H9 (cell line): ENCODE measurements around the gene ANKRD55. TPM values are rescaled to one million over a fixed set of nuclear protein-coding genes. Genes with fewer than 3 reads are reported as not detected.
"Not testable (repeated sequence)": the region's sequence is repeated elsewhere in the genome, so short reads cannot be mapped to it uniquely, and the experiment has no call there.

Experiments
- DNase-seq: peaks from one replicate; pipeline ENCODE4 v3.0.0-alpha.2; 2017
- H2AFZ ChIP-seq: one replicate; pipeline ENCODE4 v1.6.1; 2013; ENCODE audit warnings: mild to moderate bottlenecking, low read length, control low read depth, moderate library complexity
- H2AK5ac ChIP-seq: 2 replicates; pipeline ENCODE4 v1.6.1; 2013; ENCODE audit warnings: low read length, control low read depth, mixed read lengths; ENCODE audit not compliant: insufficient read length
- H2BK120ac ChIP-seq: one replicate; pipeline ENCODE4 v1.6.1; 2013; ENCODE audit warnings: low read depth, mild to moderate bottlenecking, low read length, control low read depth, inconsistent platforms; ENCODE audit not compliant: poor library complexity, severe bottlenecking
- H2BK12ac ChIP-seq: 2 replicates; pipeline ENCODE4 v1.6.1; 2013; ENCODE audit warnings: low read length, control low read depth, mixed read lengths, low read depth; ENCODE audit not compliant: insufficient read length
- H2BK15ac ChIP-seq: 2 replicates; pipeline ENCODE4 v1.6.1; 2013; ENCODE audit warnings: low read depth, low read length, control low read depth
- H2BK20ac ChIP-seq: one replicate; pipeline ENCODE4 v1.6.1; 2013; ENCODE audit warnings: low read depth, mild to moderate bottlenecking, low read length, control low read depth, inconsistent platforms; ENCODE audit not compliant: poor library complexity, severe bottlenecking
- H2BK5ac ChIP-seq: 2 replicates; pipeline ENCODE4 v1.6.1; 2013; ENCODE audit warnings: low read length, control low read depth, mixed read lengths; ENCODE audit not compliant: insufficient read length
- H3K14ac ChIP-seq: 2 replicates; pipeline ENCODE4 v1.6.1; 2013; ENCODE audit warnings: low read length, control low read depth; ENCODE audit not compliant: insufficient read depth
- H3K18ac ChIP-seq: 2 replicates; pipeline ENCODE4 v1.6.1; 2013; ENCODE audit warnings: low read depth, mild to moderate bottlenecking, mixed read lengths, low read length, control low read depth; ENCODE audit not compliant: insufficient read length
- H3K23ac ChIP-seq: 2 replicates; pipeline ENCODE4 v1.6.1; 2013; ENCODE audit warnings: low read length, control low read depth, mixed read lengths, low read depth; ENCODE audit not compliant: insufficient read length
- H3K23me2 ChIP-seq: 2 replicates; pipeline ENCODE4 v1.6.1; 2013; ENCODE audit warnings: low read depth, mild to moderate bottlenecking, mixed read lengths, low read length, control low read depth; ENCODE audit not compliant: insufficient read length, poor library complexity, severe bottlenecking
- H3K27ac ChIP-seq: 2 replicates; pipeline ENCODE4 v1.5.1; 2013; ENCODE audit warnings: low read length, control low read depth, mixed read lengths, low read depth; ENCODE audit not compliant: insufficient read length
- H3K27me3 ChIP-seq: 2 replicates; pipeline ENCODE4 v1.6.1; 2013; ENCODE audit warnings: low read length, control low read depth, inconsistent platforms; ENCODE audit not compliant: insufficient read depth
- H3K4ac ChIP-seq: 2 replicates; pipeline ENCODE4 v1.6.1; 2013; ENCODE audit warnings: low read depth, mild to moderate bottlenecking, control low read depth, inconsistent platforms, low read length, moderate library complexity
- H3K4me1 ChIP-seq: 2 replicates; pipeline ENCODE4 v1.6.1; 2013; ENCODE audit warnings: low read length, control low read depth, inconsistent platforms; ENCODE audit not compliant: insufficient read depth
- H3K4me2 ChIP-seq: 2 replicates; pipeline ENCODE4 v1.6.1; 2013; ENCODE audit warnings: low read length, control low read depth, mixed read lengths; ENCODE audit not compliant: insufficient read length, insufficient read depth
- H3K56ac ChIP-seq: 2 replicates; pipeline ENCODE4 v1.6.1; 2013; ENCODE audit warnings: low read depth, mild to moderate bottlenecking, mixed read lengths, low read length, control low read depth; ENCODE audit not compliant: insufficient read length
- H3K79me1 ChIP-seq: 2 replicates; pipeline ENCODE4 v1.6.1; 2013; ENCODE audit warnings: low read depth, mild to moderate bottlenecking, moderate library complexity, low read length, control low read depth, inconsistent platforms; ENCODE audit not compliant: insufficient read depth, poor library complexity, severe bottlenecking
- H3K79me2 ChIP-seq: 2 replicates; pipeline ENCODE4 v1.6.1; 2013; ENCODE audit warnings: low read length, control low read depth, inconsistent platforms; ENCODE audit not compliant: insufficient read depth
- H3K9ac ChIP-seq: 2 replicates; pipeline ENCODE4 v1.6.1; 2013; ENCODE audit warnings: low read length, control low read depth, mixed read lengths; ENCODE audit not compliant: insufficient read length; ENCODE audit errors: extremely low read depth
- H3K9me3 ChIP-seq: one replicate; pipeline ENCODE4 v1.6.1; 2013; ENCODE audit warnings: low read depth, low read length, inconsistent platforms; ENCODE audit not compliant: control insufficient read depth
- H3T11ph ChIP-seq: one replicate; pipeline ENCODE4 v1.6.1; 2013; ENCODE audit warnings: mild to moderate bottlenecking, low read length, control low read depth, inconsistent platforms
- H4K20me1 ChIP-seq: one replicate; pipeline ENCODE4 v1.6.1; 2013; ENCODE audit not compliant: control insufficient read depth, insufficient read length, insufficient read depth
- H4K5ac ChIP-seq: 2 replicates; pipeline ENCODE4 v1.6.1; 2013; ENCODE audit warnings: low read depth, mild to moderate bottlenecking, mixed read lengths, low read length, control low read depth; ENCODE audit not compliant: insufficient read length
- H4K8ac ChIP-seq: replicated peaks from 2 replicates; pipeline ENCODE4 v1.6.1; 2013; ENCODE audit warnings: low read length, control low read depth, mixed read lengths, low read depth; ENCODE audit not compliant: insufficient read length
- H4K91ac ChIP-seq: 2 replicates; pipeline ENCODE4 v1.6.1; 2013; ENCODE audit warnings: low read depth, mild to moderate bottlenecking, moderate library complexity, mixed read lengths, low read length, control low read depth; ENCODE audit not compliant: insufficient read length
- H3K27ac Mint-ChIP-seq, 3 experiments: 2 replicates in 2 of 3; 3 replicates in 1 of 3; pipeline ENCODE4 v1.8.0; 2020 to 2021; ENCODE audit warnings: mixed read lengths in 3 of 3, mild to moderate bottlenecking in 1 of 3, moderate library complexity in 1 of 3
- H3K27me3 Mint-ChIP-seq: 2 replicates; pipeline ENCODE4 v1.8.0; 2021; ENCODE audit warnings: low read depth, mild to moderate bottlenecking, moderate library complexity, mixed read lengths
- H3K36me3 Mint-ChIP-seq, 3 experiments: 2 replicates in 2 of 3; 3 replicates in 1 of 3; pipeline ENCODE4 v1.8.0; 2020 to 2021; ENCODE audit warnings: low read depth in 3 of 3, mixed read lengths in 3 of 3; ENCODE audit not compliant: insufficient read depth in 1 of 3
- H3K4me1 Mint-ChIP-seq, 2 experiments: 2 replicates each; pipeline ENCODE4 v1.8.0; 2020; ENCODE audit warnings: mixed read lengths in 2 of 2
- H3K4me3 Mint-ChIP-seq, 2 experiments: 2 replicates in 1 of 2; 3 replicates in 1 of 2; pipeline ENCODE4 v1.8.0; 2020 to 2021; ENCODE audit warnings: mild to moderate bottlenecking in 2 of 2, mixed read lengths in 2 of 2, moderate library complexity in 1 of 2
- H3K9me3 Mint-ChIP-seq, 2 experiments: 2 replicates in 1 of 2; 3 replicates in 1 of 2; pipeline ENCODE4 v1.8.0; 2020; ENCODE audit warnings: mild to moderate bottlenecking in 2 of 2, mixed read lengths in 2 of 2, moderate library complexity in 1 of 2
- CTCF ChIP-seq: fragments of 200-600 bp; sonication (generic); conservative IDR thresholded peaks from 3 replicates; pipeline ENCODE4 v1.8.0; 2021; ENCODE audit warnings: antibody characterized with exemption, mild to moderate bottlenecking
- WGBS: extraction: QIAGEN DNeasy Blood & Tissue Kit; methylation state at CpG from one replicate; pipeline ENCODE4 v1.1.7; 2013; ENCODE audit warnings: missing lambda C conversion rate, low lambda C conversion rate, mixed read lengths; ENCODE audit not compliant: insufficient read length; ENCODE audit errors: extremely low coverage; 5-methylcytosine and 5-hydroxymethylcytosine counted together
- total RNA-seq: library from RNA; stranded (reverse); gene quantifications from 2 replicates; pipeline ENCODE4 v1.2.1, GENCODE V29; 2021

ANKRD55 gene
- total RNA-seq, 1 experiment from 2014 or later = not detected

- Histone ChIP-seq H3K27me3 (no peaks in the 10 kb centered on the region), H3K79me2 (no peaks in the 10 kb centered on the region), H3K18ac (no peak overlapping the region), H2AFZ (no peak overlapping the region), H4K91ac (no peak overlapping the region), H3T11ph (no peak overlapping the region), H3K79me1 (no peaks in the 10 kb centered on the region), H3K23me2 (no peaks in the 10 kb centered on the region), H4K8ac (no peak overlapping the region), H3K23ac (no peak overlapping the region), H2BK12ac (no peak overlapping the region), H3K9me3 (no peaks in the 10 kb centered on the region), H3K4me1 (peaks cover 14% of the 10 kb centered on the region), H2AK5ac (no peak overlapping the region), H3K4me2 (no peak overlapping the region), H4K20me1 (no peaks in the 10 kb centered on the region), H3K14ac (no peak overlapping the region), H3K4ac (no peak overlapping the region), H3K9ac (no peak overlapping the region), H3K56ac (no peak overlapping the region), H2BK15ac (no peak overlapping the region), H3K27ac (no peak overlapping the region), H2BK5ac (no peak overlapping the region), H2BK120ac (no peak overlapping the region), H2BK20ac (no peak overlapping the region), H4K5ac (no peak overlapping the region)
- Mint-ChIP-seq H3K27me3 (peaks cover 8% of the 10 kb centered on the region), H3K4me1 (peaks cover 37 to 46% of the 10 kb centered on the region in 2 experiments), H3K36me3 (no peaks in the 10 kb centered on the region), H3K27ac (0 out of 7 replicates have a peak overlapping the region, but pooled peaks of 1 of the 3 experiments have one; percentile 27), H3K9me3 (no peaks in the 10 kb centered on the region; a peak in 1 of 5 replicates), H3K4me3 (no peak overlapping the region)
- DNase-seq = no peak
- WGBS = no CpG with 5 or more reads among the region's 4 CpGs
- TF ChIP-seq CTCF = no peak
Measured at GRCh38 chr5:56158331-56158960, 74.7 kb downstream of the ANKRD55 start.

GRCh38 chr5:56157191-56157621 is 75.9 kb downstream of the ANKRD55 start:
- not testable (repeated sequence) for H3K27me3 ChIP-seq, H3K14ac ChIP-seq, H2BK5ac ChIP-seq, H4K91ac ChIP-seq, DNase-seq, H3K4me2 ChIP-seq, H3K9me3 ChIP-seq, H3K4me3 Mint-ChIP-seq, H2AK5ac ChIP-seq, H2BK20ac ChIP-seq, H3K27me3 Mint-ChIP-seq, H4K5ac ChIP-seq, H2BK12ac ChIP-seq, H3K23ac ChIP-seq, H3K9me3 Mint-ChIP-seq, H3T11ph ChIP-seq, H3K36me3 Mint-ChIP-seq, H4K8ac ChIP-seq, H2BK15ac ChIP-seq, H3K27ac ChIP-seq, H3K9ac ChIP-seq, H3K18ac ChIP-seq, H3K4ac ChIP-seq, H3K79me2 ChIP-seq, H3K56ac ChIP-seq, H4K20me1 ChIP-seq, H3K79me1 ChIP-seq, H2BK120ac ChIP-seq, H3K23me2 ChIP-seq
- Mint-ChIP-seq H3K4me1 (peaks cover 37 to 46% of the 10 kb centered on the region in 2 experiments), H3K27ac (peak overlapping the region in 2 of 3 experiments; percentile 85 to 98; a peak in 3 of 7 replicates)
- H3K4me1 ChIP-seq = peaks cover 14% of the 10 kb centered on the region
- no CpG with 5 or more reads among the region's 5 CpGs for WGBS
- peak overlapping the region; percentile 48 for H2AFZ ChIP-seq
